K562 (cell line): Measurements from ENCODE around the gene IRF3. TPM values are rescaled to one million over a fixed set of nuclear protein-coding genes. Genes with fewer than 3 reads are reported as not detected.
A peak's percentile ranks its signal among the peaks of the same experiment; 100 is the strongest.

Experiments used
- ATAC-seq: fragments of 200-7000 bp; cut with Tn5 transposase; 3 replicates; pipeline ENCODE4 v1.9.1; 2020; ENCODE audit warnings: moderate library complexity
- BruUV-seq: library from RNA; stranded (reverse); fragments of 400-500 nt; replicated peaks from 2 replicates; lab custom pipeline; 2021; lab: Mats Ljungman, UMichigan
- CTCF ChIA-PET: fragments of 300-600 bp; formaldehyde crosslinking; extraction: SDS; loops from one replicate; lab custom pipeline; 2021; ENCODE audit warnings: low intra/inter-chr PET ratio; lab: Yijun Ruan, JAX
- POLR2A ChIA-PET: fragments of 300-600, 350-650 bp; sonication (Branson Sonifier 250); formaldehyde crosslinking; extraction: SDS; loops from one replicate; lab custom pipeline; 2021; ENCODE audit warnings: antibody characterized with exemption, inconsistent platforms; lab: Yijun Ruan, JAX
- DNase-seq, 4 experiments: peaks; one replicate each; pipeline versions ENCODE4 v3.0.0 to v3.0.0-alpha.2; 2011 to 2018; ENCODE audit warnings: low spot score in 3 of 4, mixed read lengths in 3 of 4; ENCODE audit errors: extremely low read depth in 1 of 4
- FAIRE-seq: peaks from 2 replicates; lab custom pipeline; 2011; peaks lifted over from hg19 to GRCh38; lab: Jason Lieb, UNC
- H2AFZ ChIP-seq: 2 replicates; pipeline ENCODE4 v1.6.0; 2011; ENCODE audit warnings: low read depth, low read length, control low read depth, inconsistent platforms
- H3K27ac ChIP-seq: fragments of 200-600 bp; 3 replicates; pipeline ENCODE4 v1.8.0; 2011; ENCODE audit warnings: low read depth, mild to moderate bottlenecking, control low read depth, inconsistent platforms, low read length, moderate library complexity, mixed read lengths; ENCODE audit errors: extremely low read depth
- H3K27me3 ChIP-seq, 2 experiments: fragments of 300-600 bp in 1 of 2; 2 replicates in 1 of 2; 3 replicates in 1 of 2; pipeline versions ENCODE4 v1.6.0 to v1.8.0; 2011; ENCODE audit warnings: inconsistent platforms in 2 of 2, low read length in 2 of 2, mild to moderate bottlenecking in 1 of 2, mixed read lengths in 1 of 2, moderate library complexity in 1 of 2; ENCODE audit not compliant: control insufficient read depth in 2 of 2, insufficient read depth in 2 of 2
- H3K36me3 ChIP-seq: fragments of 300-600 bp; 3 replicates; pipeline ENCODE4 v1.8.0; 2011; ENCODE audit warnings: mild to moderate bottlenecking, low read length, inconsistent platforms; ENCODE audit not compliant: control insufficient read depth, insufficient read depth
- H3K4me1 ChIP-seq, 2 experiments: fragments of 200-600 bp in 1 of 2; replicated peaks in 1 of 2; 2 replicates in 1 of 2; 3 replicates in 1 of 2; pipeline versions ENCODE4 v1.5.1 to v1.8.0; 2011; ENCODE audit warnings: inconsistent platforms in 2 of 2, low read length in 2 of 2, mild to moderate bottlenecking in 1 of 2, mixed read lengths in 1 of 2, moderate library complexity in 1 of 2; ENCODE audit not compliant: control insufficient read depth in 2 of 2, insufficient read depth in 2 of 2
- H3K4me2 ChIP-seq: 2 replicates; pipeline ENCODE4 v1.6.1; 2011; ENCODE audit warnings: low read length, control low read depth, inconsistent platforms, mixed read lengths; ENCODE audit not compliant: insufficient read depth
- H3K4me3 ChIP-seq: fragments of 200-600 bp; sonication (generic), shearing (Covaris generic); 2 replicates; pipeline ENCODE4 v1.5.1; 2016; ENCODE audit warnings: control low read depth, inconsistent platforms
- H3K79me2 ChIP-seq: fragments of 200-600 bp; 3 replicates; pipeline ENCODE4 v1.8.0; 2011; ENCODE audit warnings: low read length, inconsistent platforms; ENCODE audit not compliant: control insufficient read depth, insufficient read depth
- H3K9ac ChIP-seq, 2 experiments: 2 replicates each; pipeline versions ENCODE4 v1.6.0 to v1.6.1; 2011; ENCODE audit warnings: low read depth in 2 of 2, low read length in 2 of 2, control low read depth in 1 of 2, inconsistent platforms in 1 of 2, mild to moderate bottlenecking in 1 of 2, mixed read lengths in 1 of 2; ENCODE audit not compliant: insufficient read depth in 1 of 2
- H3K9me1 ChIP-seq: one replicate; pipeline ENCODE4 v1.6.0; 2011; ENCODE audit warnings: inconsistent platforms, mild to moderate bottlenecking, low read length, moderate library complexity; ENCODE audit not compliant: control insufficient read depth, insufficient read depth
- H3K9me3 ChIP-seq: replicated peaks from 2 replicates; pipeline ENCODE4 v1.5.1; 2011; ENCODE audit warnings: low read depth, low read length, inconsistent platforms; ENCODE audit not compliant: control insufficient read depth, insufficient read depth
- H4K20me1 ChIP-seq: replicated peaks from 2 replicates; pipeline ENCODE4 v1.6.1; 2011; ENCODE audit warnings: low read length, inconsistent platforms, mixed read lengths; ENCODE audit not compliant: control insufficient read depth, insufficient read depth
- CBFA2T2 ChIP-seq: fragments of 450-650 bp; conservative IDR thresholded peaks from 2 replicates; pipeline ENCODE4 v1.6.1; 2017; ENCODE audit warnings: mild to moderate bottlenecking
- CHD1 ChIP-seq: fragments of 200-600 bp; sonication (generic); IDR thresholded peaks from one replicate; pipeline ENCODE4 v1.6.1; 2012; ENCODE audit warnings: mild to moderate bottlenecking, moderate library complexity, low read length, inconsistent platforms
- DDX20 ChIP-seq: fragments of 450-650 bp; IDR thresholded peaks from 2 replicates; pipeline ENCODE4 v1.6.1; 2016; ENCODE audit warnings: missing genetic modification characterization, low read depth, mild to moderate bottlenecking, missing compliant biosample characterization, moderate library complexity
- DPF2 ChIP-seq: fragments of 450-650 bp; IDR thresholded peaks from 2 replicates; pipeline ENCODE4 v1.6.1; 2016
- GABPB1 ChIP-seq: sonication (generic); formaldehyde crosslinking; IDR thresholded peaks from 2 replicates; pipeline ENCODE4 v1.8.0; 2022; ENCODE audit warnings: mild to moderate bottlenecking, missing genetic modification reagents
- MAFG ChIP-seq: fragments of 450-650 bp; conservative IDR thresholded peaks from 2 replicates; pipeline ENCODE4 v1.6.1; 2016; ENCODE audit warnings: missing genetic modification characterization, missing compliant biosample characterization
- MYC ChIP-seq, 2 experiments: fragments of 250-450 bp in 1 of 2; sonication (Bioruptor Pico) in 1 of 2; IDR thresholded peaks; 2 replicates each; pipeline versions ENCODE4 v1.5.1 to v1.6.1; 2012 to 2021; ENCODE audit warnings: low read depth in 2 of 2, borderline replicate concordance in 1 of 2, improper control_type of control experiment in 1 of 2, low read length in 1 of 2, mild to moderate bottlenecking in 1 of 2, moderate library complexity in 1 of 2
- RBM17 ChIP-seq: fragments of 200-400 bp; formaldehyde crosslinking; IDR thresholded peaks from 2 replicates; pipeline ENCODE4 v1.6.1; 2017; ENCODE audit warnings: low read depth, mild to moderate bottlenecking, low read length, borderline replicate concordance
- XRCC5 ChIP-seq: fragments of 200-400 bp; formaldehyde crosslinking; IDR thresholded peaks from 2 replicates; pipeline ENCODE4 v1.6.1; 2017; ENCODE audit warnings: low read depth, mild to moderate bottlenecking, low read length
- ZFX ChIP-seq: sonication (generic); formaldehyde crosslinking; IDR thresholded peaks from 2 replicates; pipeline ENCODE4 v1.8.0; 2022; ENCODE audit warnings: mild to moderate bottlenecking, missing genetic modification reagents, moderate library complexity
- ZNF143 ChIP-seq: sonication (generic); formaldehyde crosslinking; IDR thresholded peaks from 2 replicates; pipeline ENCODE4 v1.9.0; 2022; ENCODE audit warnings: mild to moderate bottlenecking, missing genetic modification reagents
- WGBS: fragments of 100-300 bp; shearing (Covaris generic); methylation state at CpG from one replicate; pipeline ENCODE4 v1.1.6; 2016; ENCODE audit warnings: low coverage, mixed read lengths; ENCODE audit not compliant: insufficient coverage; ENCODE audit errors: missing lambda C conversion rate; 5-methylcytosine and 5-hydroxymethylcytosine counted together
- in situ Hi-C: fragments of 300-500 bp; cut with MboI; formaldehyde crosslinking; loops from 4 replicates; pipeline ENCODE4 v1.15.0; 2018; ENCODE audit warnings: inconsistent platforms, mixed read lengths
- intact Hi-C: fragments of 100-400 bp; cut with micrococcal nuclease; formaldehyde crosslinking; loops from 2 replicates; pipeline ENCODE4 v1.14.2; 2022
- polyA plus RNA-seq, 8 experiments: library from polyadenylated mRNA; depleted of rRNA in 4 of 8; stranded (reverse) in 5 of 8; unstranded in 3 of 8; fragments of >200 nt; fragmentation: Nextera tagmentation in 2 of 8; fragmentation: Illumina TruSeq in 1 of 8; extraction: Ambion mirVana in 2 of 8; extraction: Trizol in 1 of 8; gene quantifications; 2 replicates each; pipeline versions ENCODE4 v1.2.1 to v1.2.3, GENCODE V29; 2011 to 2014; ENCODE audit warnings: inconsistent platforms in 1 of 8, missing spikeins in 1 of 8
- total RNA-seq, 7 experiments: library from RNA; depleted of rRNA in 6 of 7; stranded (reverse); fragments of >200 nt in 6 of 7; fragmentation: Illumina TruSeq in 2 of 7; extraction: Trizol in 2 of 7; gene quantifications; 2 replicates each; pipeline versions ENCODE4 v1.2.1 to v1.2.3, GENCODE V29; 2011 to 2021; ENCODE audit warnings: low replicate concordance in 1 of 7
- TF ChIP-seq, protein P1 (sequence below): IDR thresholded peaks from 2 replicates; pipeline ENCODE4 v1.6.1; 2011; ENCODE audit warnings: borderline replicate concordance, low read depth, mild to moderate bottlenecking, moderate library complexity, low read length; ENCODE audit not compliant: insufficient read depth, poor library complexity, severe bottlenecking
- TF ChIP-seq, protein P2 (sequence below): fragments of 450-650 bp; IDR thresholded peaks from 2 replicates; pipeline ENCODE4 v1.6.1; 2018; ENCODE audit warnings: mild to moderate bottlenecking, low read depth; ENCODE audit not compliant: partially characterized antibody
- TF ChIP-seq, protein P3 (sequence below), 2 experiments: fragments of 450-650 bp in 1 of 2; sonication (generic) in 1 of 2; formaldehyde crosslinking; conservative IDR thresholded peaks; 2 replicates each; pipeline versions ENCODE4 v1.4.0 to v1.8.1; 2020 to 2022; ENCODE audit warnings: mild to moderate bottlenecking in 1 of 2, missing genetic modification reagents in 1 of 2
- TF ChIP-seq, protein P4 (sequence below): fragments of 450-650 bp; IDR thresholded peaks from 2 replicates; pipeline ENCODE4 v1.6.1; 2017; ENCODE audit warnings: antibody characterized with exemption

Gene IRF3
- total and polyA plus RNA-seq, 9 of the 15 experiments (the other 6 are each of a cell fraction or from before 2014, with no cell fraction given) = 7.5 to 145 (median 65.4) TPM

DNA sequence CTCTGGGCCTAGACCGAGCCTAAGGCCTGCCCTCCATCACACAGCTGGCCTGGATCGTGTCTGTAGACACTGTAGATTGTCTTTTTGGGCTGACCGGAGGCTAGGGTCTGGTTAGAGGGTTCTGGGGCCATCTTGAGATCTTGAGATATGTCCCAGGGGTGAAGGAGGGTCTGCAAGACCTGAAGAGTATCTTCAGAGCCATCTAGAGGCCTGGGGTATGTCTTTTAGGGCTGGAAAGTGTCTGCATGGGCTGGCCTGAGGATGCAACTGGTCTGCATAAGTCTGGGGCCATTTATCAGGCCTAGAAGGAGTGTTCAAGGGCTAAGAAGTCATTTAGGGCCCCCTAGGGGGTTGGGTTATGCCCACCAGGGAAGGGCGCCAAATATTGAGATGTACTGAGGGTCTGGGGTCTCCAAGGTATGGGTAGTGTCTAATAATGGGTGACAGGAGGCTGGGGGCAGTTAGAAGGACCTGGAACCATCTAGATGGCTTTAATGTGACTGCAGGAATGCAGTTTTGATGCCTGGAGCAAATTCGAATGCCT is 23.1 kb downstream of the IRF3 start:
- Histone ChIP-seq H3K79me2 (peaks cover 48% of the 10 kb centered on the region), H3K27me3 (no peaks in the 10 kb centered on the region), H3K36me3 (peaks cover 43% of the 10 kb centered on the region; the same call in 2 of the 3 replicates), H4K20me1 (no peaks in the 10 kb centered on the region), H3K9me3 (no peaks in the 10 kb centered on the region), H3K27ac (peak overlapping the region; percentile 97), H3K9me1 (no peaks in the 10 kb centered on the region), H3K9ac (peak overlapping the region; percentile 98 to 99), H3K4me1 (peaks cover 27 to 54% of the 10 kb centered on the region in 2 experiments), H3K4me2 (peak overlapping the region; percentile 98), H3K4me3 (peak overlapping the region; percentile 97), H2AFZ (peak overlapping the region; percentile 66)
- intact Hi-C loops (loop anchor here (2.0 kb wide), 1 partner anchor 34 kb away; the partner anchor contains the start of gene PRMT1), in situ Hi-C loops (no loop called here)
- DNase-seq (peak in 1 of 4 experiments; percentile 44), ATAC-seq (no peak), FAIRE-seq (peak; percentile 62)
- no TSS peak for BruUV-seq
- ChIA-PET POLR2A (interaction anchor here (0.7 to 2.8 kb wide), 11 partner anchors 12 to 146 kb away, joined by 3 to 27 read pairs (median 5); partner anchors contain the start of genes PRMT1 and RPS11), CTCF (no interaction called here)
- 0% methylated on average over 5 of the region's 5 CpGs for WGBS
- TF ChIP-seq CBFA2T2 = no peak
- TF ChIP-seq GABPB1 (CRISPR knock-in tag) = no peak
- no peak for TF ChIP-seq MAFG
- TF ChIP-seq ZNF143 (CRISPR knock-in tag) = no peak
- TF ChIP-seq CHD1 = peak; percentile 60
- TF ChIP-seq DDX20 (tag) = no peak
- TF ChIP-seq DPF2 = 0 out of 2 replicates have a peak, but pooled peaks have one; percentile 30
- TF ChIP-seq, protein P1, sequence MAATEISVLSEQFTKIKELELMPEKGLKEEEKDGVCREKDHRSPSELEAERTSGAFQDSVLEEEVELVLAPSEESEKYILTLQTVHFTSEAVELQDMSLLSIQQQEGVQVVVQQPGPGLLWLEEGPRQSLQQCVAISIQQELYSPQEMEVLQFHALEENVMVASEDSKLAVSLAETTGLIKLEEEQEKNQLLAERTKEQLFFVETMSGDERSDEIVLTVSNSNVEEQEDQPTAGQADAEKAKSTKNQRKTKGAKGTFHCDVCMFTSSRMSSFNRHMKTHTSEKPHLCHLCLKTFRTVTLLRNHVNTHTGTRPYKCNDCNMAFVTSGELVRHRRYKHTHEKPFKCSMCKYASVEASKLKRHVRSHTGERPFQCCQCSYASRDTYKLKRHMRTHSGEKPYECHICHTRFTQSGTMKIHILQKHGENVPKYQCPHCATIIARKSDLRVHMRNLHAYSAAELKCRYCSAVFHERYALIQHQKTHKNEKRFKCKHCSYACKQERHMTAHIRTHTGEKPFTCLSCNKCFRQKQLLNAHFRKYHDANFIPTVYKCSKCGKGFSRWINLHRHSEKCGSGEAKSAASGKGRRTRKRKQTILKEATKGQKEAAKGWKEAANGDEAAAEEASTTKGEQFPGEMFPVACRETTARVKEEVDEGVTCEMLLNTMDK = peak; percentile 2
- TF ChIP-seq, protein P2, sequence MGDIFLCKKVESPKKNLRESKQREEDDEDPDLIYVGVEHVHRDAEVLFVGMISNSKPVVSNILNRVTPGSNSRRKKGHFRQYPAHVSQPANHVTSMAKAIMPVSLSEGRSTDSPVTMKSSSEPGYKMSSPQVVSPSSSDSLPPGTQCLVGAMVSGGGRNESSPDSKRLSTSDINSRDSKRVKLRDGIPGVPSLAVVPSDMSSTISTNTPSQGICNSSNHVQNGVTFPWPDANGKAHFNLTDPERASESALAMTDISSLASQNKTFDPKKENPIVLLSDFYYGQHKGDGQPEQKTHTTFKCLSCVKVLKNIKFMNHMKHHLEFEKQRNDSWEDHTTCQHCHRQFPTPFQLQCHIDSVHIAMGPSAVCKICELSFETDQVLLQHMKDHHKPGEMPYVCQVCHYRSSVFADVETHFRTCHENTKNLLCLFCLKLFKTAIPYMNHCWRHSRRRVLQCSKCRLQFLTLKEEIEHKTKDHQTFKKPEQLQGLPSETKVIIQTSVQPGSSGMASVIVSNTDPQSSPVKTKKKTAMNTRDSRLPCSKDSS = no peak
- no peak for TF ChIP-seq ZFX
- TF ChIP-seq RBM17 = no peak
- no peak for TF ChIP-seq XRCC5
- no peak for TF ChIP-seq MYC (IDR thresholded peaks at IDR 0.05; ENCODE audit: low read depth, low read length)
- peak; percentile 28; the same call in 1 of the 2 replicates for TF ChIP-seq MYC (CRISPR knock-in tag; IDR thresholded peaks at IDR 0.05; ENCODE audit: borderline replicate concordance, low read depth)
- TF ChIP-seq, protein P3, sequence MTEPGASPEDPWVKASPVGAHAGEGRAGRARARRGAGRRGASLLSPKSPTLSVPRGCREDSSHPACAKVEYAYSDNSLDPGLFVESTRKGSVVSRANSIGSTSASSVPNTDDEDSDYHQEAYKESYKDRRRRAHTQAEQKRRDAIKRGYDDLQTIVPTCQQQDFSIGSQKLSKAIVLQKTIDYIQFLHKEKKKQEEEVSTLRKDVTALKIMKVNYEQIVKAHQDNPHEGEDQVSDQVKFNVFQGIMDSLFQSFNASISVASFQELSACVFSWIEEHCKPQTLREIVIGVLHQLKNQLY (CRISPR knock-in tag; conservative IDR thresholded peaks at IDR 0.05) = no peak
- TF ChIP-seq, protein P4, sequence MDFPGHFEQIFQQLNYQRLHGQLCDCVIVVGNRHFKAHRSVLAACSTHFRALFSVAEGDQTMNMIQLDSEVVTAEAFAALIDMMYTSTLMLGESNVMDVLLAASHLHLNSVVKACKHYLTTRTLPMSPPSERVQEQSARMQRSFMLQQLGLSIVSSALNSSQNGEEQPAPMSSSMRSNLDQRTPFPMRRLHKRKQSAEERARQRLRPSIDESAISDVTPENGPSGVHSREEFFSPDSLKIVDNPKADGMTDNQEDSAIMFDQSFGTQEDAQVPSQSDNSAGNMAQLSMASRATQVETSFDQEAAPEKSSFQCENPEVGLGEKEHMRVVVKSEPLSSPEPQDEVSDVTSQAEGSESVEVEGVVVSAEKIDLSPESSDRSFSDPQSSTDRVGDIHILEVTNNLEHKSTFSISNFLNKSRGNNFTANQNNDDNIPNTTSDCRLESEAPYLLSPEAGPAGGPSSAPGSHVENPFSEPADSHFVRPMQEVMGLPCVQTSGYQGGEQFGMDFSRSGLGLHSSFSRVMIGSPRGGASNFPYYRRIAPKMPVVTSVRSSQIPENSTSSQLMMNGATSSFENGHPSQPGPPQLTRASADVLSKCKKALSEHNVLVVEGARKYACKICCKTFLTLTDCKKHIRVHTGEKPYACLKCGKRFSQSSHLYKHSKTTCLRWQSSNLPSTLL = no peak
